K562 (cell line): ENCODE measurements around the gene HCFC1R1. TPM values are rescaled to one million over a fixed set of nuclear protein-coding genes. Genes with fewer than 3 reads are reported as not detected.

Experiments
- ETV5 ChIP-seq: sonication (generic); formaldehyde crosslinking; IDR thresholded peaks from 2 replicates; pipeline ENCODE4 v1.4.0; 2020; ENCODE audit warnings: low read depth, mild to moderate bottlenecking, missing genetic modification reagents
- PHF20 ChIP-seq: fragments of 450-650 bp; IDR thresholded peaks from 2 replicates; pipeline ENCODE4 v1.6.1; 2018; ENCODE audit not compliant: partially characterized antibody
- RBBP5 ChIP-seq: fragments of 200-600 bp; sonication (generic); IDR thresholded peaks from 2 replicates; pipeline ENCODE4 v1.6.1; 2012; ENCODE audit warnings: borderline replicate concordance, mild to moderate bottlenecking, low read length, control low read depth, inconsistent platforms; ENCODE audit not compliant: insufficient read depth, poor library complexity, severe bottlenecking
- SLC30A9 ChIP-seq: fragments of 250-450 bp; sonication (Bioruptor Pico); IDR thresholded peaks from 2 replicates; pipeline ENCODE4 v1.8.0; 2022; ENCODE audit warnings: mild to moderate bottlenecking, moderate library complexity
- ZBTB7A ChIP-seq: IDR thresholded peaks from 2 replicates; pipeline ENCODE4 v1.6.1; 2011; ENCODE audit warnings: low read depth, mild to moderate bottlenecking, low read length, moderate library complexity, borderline replicate concordance; ENCODE audit not compliant: control insufficient read depth
- ZNF41 ChIP-seq: fragments of 250-450 bp; sonication (Bioruptor Pico); conservative IDR thresholded peaks from 2 replicates; pipeline ENCODE4 v1.4.0; 2020; ENCODE audit warnings: mild to moderate bottlenecking
- ZNF561 ChIP-seq: fragments of 450-650 bp; formaldehyde crosslinking; conservative IDR thresholded peaks from 2 replicates; pipeline ENCODE4 v1.4.0; 2020; ENCODE audit warnings: mild to moderate bottlenecking, moderate library complexity
- ZSCAN32 ChIP-seq: fragments of 450-650 bp; formaldehyde crosslinking; IDR thresholded peaks from 2 replicates; pipeline ENCODE4 v1.4.0; 2020; ENCODE audit warnings: mild to moderate bottlenecking, moderate library complexity
- polyA plus RNA-seq, 8 experiments: library from polyadenylated mRNA; depleted of rRNA in 4 of 8; stranded (reverse) in 5 of 8; unstranded in 3 of 8; fragments of >200 nt; fragmentation: Nextera tagmentation in 2 of 8; fragmentation: Illumina TruSeq in 1 of 8; extraction: Ambion mirVana in 2 of 8; extraction: Trizol in 1 of 8; gene quantifications; 2 replicates each; pipeline versions ENCODE4 v1.2.1 to v1.2.3, GENCODE V29; 2011 to 2014; ENCODE audit warnings: inconsistent platforms in 1 of 8, missing spikeins in 1 of 8
- total RNA-seq, 7 experiments: library from RNA; depleted of rRNA in 6 of 7; stranded (reverse); fragments of >200 nt in 6 of 7; fragmentation: Illumina TruSeq in 2 of 7; extraction: Trizol in 2 of 7; gene quantifications; 2 replicates each; pipeline versions ENCODE4 v1.2.1 to v1.2.3, GENCODE V29; 2011 to 2021; ENCODE audit warnings: low replicate concordance in 1 of 7
- TF ChIP-seq, protein P1 (sequence below): sonication (generic); formaldehyde crosslinking; IDR thresholded peaks from 2 replicates; pipeline ENCODE4 v1.8.1; 2023; ENCODE audit warnings: missing genetic modification reagents, mild to moderate bottlenecking, borderline replicate concordance
- TF ChIP-seq, protein P2 (sequence below): fragments of 450-650 bp; IDR thresholded peaks from 2 replicates; pipeline ENCODE4 v1.6.1; 2016; ENCODE audit warnings: antibody characterized with exemption
- TF ChIP-seq, protein P3 (sequence below): fragments of 250-450 bp; sonication (Bioruptor Pico); IDR thresholded peaks from 2 replicates; pipeline ENCODE4 v1.4.0; 2020; ENCODE audit warnings: mild to moderate bottlenecking, moderate library complexity, borderline replicate concordance
- TF ChIP-seq, protein P4 (sequence below): sonication (generic); formaldehyde crosslinking; IDR thresholded peaks from 2 replicates; pipeline ENCODE4 v1.8.0; 2022; ENCODE audit warnings: mild to moderate bottlenecking, missing genetic modification reagents, borderline replicate concordance
- TF ChIP-seq, protein P5 (sequence below): fragments of 250-450 bp; sonication (Bioruptor Pico); IDR thresholded peaks from 2 replicates; pipeline ENCODE4 v1.4.0; 2020; ENCODE audit warnings: mild to moderate bottlenecking

HCFC1R1 gene
- total and polyA plus RNA-seq, 9 of the 15 experiments (the other 6 are each of a cell fraction or from before 2014, with no cell fraction given) = 2.2 to 29.0 (median 11.2) TPM

DNA sequence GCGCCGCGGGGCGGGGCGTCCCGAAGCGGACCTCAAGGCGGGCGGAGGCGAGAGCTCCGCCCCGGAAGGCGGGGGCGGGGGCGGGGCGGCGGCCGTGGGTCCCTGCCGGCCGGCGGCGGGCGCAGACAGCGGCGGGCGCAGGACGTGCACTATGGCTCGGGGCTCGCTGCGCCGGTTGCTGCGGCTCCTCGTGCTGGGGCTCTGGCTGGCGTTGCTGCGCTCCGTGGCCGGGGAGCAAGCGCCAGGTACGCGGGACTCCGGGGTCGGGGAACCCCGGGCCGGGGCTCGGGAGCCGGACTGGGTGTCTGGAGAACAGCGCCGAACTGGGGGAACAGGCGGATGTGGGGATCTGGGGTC is 3.5 kb downstream of the HCFC1R1 start, which contains the start of gene TNFRSF12A (continued):
- no peak for TF ChIP-seq ETV5 (CRISPR knock-in tag)
- no peak for TF ChIP-seq PHF20
- TF ChIP-seq SLC30A9 (CRISPR knock-in tag) = no peak
- TF ChIP-seq, protein P1, sequence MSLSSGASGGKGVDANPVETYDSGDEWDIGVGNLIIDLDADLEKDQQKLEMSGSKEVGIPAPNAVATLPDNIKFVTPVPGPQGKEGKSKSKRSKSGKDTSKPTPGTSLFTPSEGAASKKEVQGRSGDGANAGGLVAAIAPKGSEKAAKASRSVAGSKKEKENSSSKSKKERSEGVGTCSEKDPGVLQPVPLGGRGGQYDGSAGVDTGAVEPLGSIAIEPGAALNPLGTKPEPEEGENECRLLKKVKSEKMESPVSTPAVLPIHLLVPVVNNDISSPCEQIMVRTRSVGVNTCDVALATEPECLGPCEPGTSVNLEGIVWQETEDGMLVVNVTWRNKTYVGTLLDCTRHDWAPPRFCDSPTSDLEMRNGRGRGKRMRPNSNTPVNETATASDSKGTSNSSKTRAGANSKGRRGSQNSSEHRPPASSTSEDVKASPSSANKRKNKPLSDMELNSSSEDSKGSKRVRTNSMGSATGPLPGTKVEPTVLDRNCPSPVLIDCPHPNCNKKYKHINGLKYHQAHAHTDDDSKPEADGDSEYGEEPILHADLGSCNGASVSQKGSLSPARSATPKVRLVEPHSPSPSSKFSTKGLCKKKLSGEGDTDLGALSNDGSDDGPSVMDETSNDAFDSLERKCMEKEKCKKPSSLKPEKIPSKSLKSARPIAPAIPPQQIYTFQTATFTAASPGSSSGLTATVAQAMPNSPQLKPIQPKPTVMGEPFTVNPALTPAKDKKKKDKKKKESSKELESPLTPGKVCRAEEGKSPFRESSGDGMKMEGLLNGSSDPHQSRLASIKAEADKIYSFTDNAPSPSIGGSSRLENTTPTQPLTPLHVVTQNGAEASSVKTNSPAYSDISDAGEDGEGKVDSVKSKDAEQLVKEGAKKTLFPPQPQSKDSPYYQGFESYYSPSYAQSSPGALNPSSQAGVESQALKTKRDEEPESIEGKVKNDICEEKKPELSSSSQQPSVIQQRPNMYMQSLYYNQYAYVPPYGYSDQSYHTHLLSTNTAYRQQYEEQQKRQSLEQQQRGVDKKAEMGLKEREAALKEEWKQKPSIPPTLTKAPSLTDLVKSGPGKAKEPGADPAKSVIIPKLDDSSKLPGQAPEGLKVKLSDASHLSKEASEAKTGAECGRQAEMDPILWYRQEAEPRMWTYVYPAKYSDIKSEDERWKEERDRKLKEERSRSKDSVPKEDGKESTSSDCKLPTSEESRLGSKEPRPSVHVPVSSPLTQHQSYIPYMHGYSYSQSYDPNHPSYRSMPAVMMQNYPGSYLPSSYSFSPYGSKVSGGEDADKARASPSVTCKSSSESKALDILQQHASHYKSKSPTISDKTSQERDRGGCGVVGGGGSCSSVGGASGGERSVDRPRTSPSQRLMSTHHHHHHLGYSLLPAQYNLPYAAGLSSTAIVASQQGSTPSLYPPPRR (CRISPR knock-in tag) = no peak
- TF ChIP-seq ZSCAN32 (CRISPR knock-in tag) = no peak
- TF ChIP-seq, protein P2, sequence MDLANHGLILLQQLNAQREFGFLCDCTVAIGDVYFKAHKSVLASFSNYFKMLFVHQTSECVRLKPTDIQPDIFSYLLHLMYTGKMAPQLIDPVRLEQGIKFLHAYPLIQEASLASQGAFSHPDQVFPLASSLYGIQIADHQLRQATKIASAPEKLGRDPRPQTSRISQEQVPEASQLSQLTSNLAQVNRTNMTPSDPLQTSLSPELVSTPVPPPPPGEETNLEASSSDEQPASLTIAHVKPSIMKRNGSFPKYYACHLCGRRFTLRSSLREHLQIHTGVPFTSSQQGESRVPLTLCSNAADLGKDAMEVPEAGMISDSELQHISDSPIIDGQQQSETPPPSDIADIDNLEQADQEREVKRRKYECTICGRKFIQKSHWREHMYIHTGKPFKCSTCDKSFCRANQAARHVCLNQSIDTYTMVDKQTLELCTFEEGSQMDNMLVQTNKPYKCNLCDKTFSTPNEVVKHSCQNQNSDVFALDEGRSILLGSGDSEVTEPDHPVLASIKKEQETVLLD = no peak
- TF ChIP-seq RBBP5 = peak; percentile 71
- TF ChIP-seq ZNF41 (CRISPR knock-in tag) = no peak
- TF ChIP-seq, protein P3, sequence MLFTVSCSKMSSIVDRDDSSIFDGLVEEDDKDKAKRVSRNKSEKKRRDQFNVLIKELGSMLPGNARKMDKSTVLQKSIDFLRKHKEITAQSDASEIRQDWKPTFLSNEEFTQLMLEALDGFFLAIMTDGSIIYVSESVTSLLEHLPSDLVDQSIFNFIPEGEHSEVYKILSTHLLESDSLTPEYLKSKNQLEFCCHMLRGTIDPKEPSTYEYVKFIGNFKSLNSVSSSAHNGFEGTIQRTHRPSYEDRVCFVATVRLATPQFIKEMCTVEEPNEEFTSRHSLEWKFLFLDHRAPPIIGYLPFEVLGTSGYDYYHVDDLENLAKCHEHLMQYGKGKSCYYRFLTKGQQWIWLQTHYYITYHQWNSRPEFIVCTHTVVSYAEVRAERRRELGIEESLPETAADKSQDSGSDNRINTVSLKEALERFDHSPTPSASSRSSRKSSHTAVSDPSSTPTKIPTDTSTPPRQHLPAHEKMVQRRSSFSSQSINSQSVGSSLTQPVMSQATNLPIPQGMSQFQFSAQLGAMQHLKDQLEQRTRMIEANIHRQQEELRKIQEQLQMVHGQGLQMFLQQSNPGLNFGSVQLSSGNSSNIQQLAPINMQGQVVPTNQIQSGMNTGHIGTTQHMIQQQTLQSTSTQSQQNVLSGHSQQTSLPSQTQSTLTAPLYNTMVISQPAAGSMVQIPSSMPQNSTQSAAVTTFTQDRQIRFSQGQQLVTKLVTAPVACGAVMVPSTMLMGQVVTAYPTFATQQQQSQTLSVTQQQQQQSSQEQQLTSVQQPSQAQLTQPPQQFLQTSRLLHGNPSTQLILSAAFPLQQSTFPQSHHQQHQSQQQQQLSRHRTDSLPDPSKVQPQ (CRISPR knock-in tag) = no peak
- TF ChIP-seq, protein P4, sequence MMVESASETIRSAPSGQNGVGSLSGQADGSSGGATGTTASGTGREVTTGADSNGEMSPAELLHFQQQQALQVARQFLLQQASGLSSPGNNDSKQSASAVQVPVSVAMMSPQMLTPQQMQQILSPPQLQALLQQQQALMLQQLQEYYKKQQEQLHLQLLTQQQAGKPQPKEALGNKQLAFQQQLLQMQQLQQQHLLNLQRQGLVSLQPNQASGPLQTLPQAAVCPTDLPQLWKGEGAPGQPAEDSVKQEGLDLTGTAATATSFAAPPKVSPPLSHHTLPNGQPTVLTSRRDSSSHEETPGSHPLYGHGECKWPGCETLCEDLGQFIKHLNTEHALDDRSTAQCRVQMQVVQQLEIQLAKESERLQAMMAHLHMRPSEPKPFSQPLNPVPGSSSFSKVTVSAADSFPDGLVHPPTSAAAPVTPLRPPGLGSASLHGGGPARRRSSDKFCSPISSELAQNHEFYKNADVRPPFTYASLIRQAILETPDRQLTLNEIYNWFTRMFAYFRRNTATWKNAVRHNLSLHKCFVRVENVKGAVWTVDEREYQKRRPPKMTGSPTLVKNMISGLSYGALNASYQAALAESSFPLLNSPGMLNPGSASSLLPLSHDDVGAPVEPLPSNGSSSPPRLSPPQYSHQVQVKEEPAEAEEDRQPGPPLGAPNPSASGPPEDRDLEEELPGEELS (CRISPR knock-in tag) = peak; percentile 58; the same call in 1 of the 2 replicates
- no peak for TF ChIP-seq ZBTB7A
- TF ChIP-seq ZNF561 (CRISPR knock-in tag) = no peak
- TF ChIP-seq, protein P5, sequence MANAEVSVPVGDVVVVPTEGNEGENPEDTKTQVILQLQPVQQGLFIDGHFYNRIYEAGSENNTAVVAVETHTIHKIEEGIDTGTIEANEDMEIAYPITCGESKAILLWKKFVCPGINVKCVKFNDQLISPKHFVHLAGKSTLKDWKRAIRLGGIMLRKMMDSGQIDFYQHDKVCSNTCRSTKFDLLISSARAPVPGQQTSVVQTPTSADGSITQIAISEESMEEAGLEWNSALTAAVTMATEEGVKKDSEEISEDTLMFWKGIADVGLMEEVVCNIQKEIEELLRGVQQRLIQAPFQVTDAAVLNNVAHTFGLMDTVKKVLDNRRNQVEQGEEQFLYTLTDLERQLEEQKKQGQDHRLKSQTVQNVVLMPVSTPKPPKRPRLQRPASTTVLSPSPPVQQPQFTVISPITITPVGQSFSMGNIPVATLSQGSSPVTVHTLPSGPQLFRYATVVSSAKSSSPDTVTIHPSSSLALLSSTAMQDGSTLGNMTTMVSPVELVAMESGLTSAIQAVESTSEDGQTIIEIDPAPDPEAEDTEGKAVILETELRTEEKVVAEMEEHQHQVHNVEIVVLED (CRISPR knock-in tag) = 0 out of 2 replicates have a peak, but pooled peaks have one; percentile 7
